ENCODE measurements around the gene GRAMD2A. TPM values are rescaled to one million over a fixed set of nuclear protein-coding genes. Genes with fewer than 3 reads are reported as not detected.

GRAMD2A gene
- total and polyA plus RNA-seq, 2 experiments from 2014 or later: 4.4 to 4.6 TPM

DNA sequence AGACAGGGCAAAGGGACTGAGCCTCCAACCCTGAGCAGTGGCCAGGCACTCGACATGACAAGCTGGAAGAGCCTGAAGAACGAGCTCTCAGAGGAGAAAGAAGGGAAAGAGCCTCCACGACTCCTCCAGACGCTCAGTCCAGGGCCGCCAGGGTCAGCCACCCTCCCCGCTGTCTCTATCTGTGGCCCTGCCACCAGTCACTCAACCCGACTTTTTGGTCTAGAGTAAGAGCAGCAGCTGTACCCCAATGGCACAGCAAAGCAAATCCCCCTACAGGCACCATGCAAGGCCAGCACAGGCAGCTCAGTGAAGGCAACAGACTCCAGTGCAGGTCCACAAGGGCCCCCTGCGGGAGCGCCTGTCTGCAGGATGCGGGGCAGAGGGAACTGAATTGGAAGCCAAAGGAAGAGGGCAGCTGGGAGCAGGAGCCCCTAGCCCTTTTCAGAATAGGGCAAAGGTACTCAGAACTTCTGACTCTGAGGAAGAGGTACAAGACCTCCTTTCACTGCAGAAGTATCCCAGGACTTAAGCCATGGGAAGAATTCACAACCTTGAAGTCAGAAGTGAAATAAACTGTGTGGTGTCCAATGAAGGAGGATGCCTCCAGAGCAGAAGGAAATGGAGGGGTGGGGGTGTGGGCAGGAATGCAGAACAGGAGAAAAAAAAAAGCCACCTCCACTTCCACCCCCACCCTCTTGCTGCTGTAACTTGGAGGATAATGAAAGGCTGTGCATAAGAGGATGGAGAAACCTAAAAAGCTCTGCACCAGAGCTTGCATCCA, 8.5 kb upstream of the GRAMD2A start:
- DNase-seq (ENCODE audit: low spot score): no peak
- 91% methylated on average over 10 of the region's 10 CpGs for WGBS (ENCODE audit: low lambda C conversion rate, missing lambda C conversion rate)
- Histone ChIP-seq H3K27ac (no peak overlapping the region), H3K27me3 (no peaks in the 10 kb centered on the region), H3K36me3 (replicated peaks; ENCODE audit: insufficient read depth, low read depth) (peaks cover 4% of the 10 kb centered on the region), H3K4me2 (no peak overlapping the region), H4K20me1 (ENCODE audit: insufficient read depth, poor library complexity, severe bottlenecking) (no peaks in the 10 kb centered on the region), H2AFZ (no peak overlapping the region), H3K4me1 (ENCODE audit: insufficient read depth) (no peaks in the 10 kb centered on the region), H3K9me3 (ENCODE audit: low read depth) (no peaks in the 10 kb centered on the region), H3K79me2 (peaks cover 4% of the 10 kb centered on the region), H3K4me3 (no peak overlapping the region), H3K9me2 (replicated peaks; ENCODE audit: insufficient read depth) (no peaks in the 10 kb centered on the region)
- TF ChIP-seq CTCF (IDR thresholded peaks at IDR 0.05; ENCODE audit: poor library complexity): no peak
- no peak for TF ChIP-seq EZH2 (IDR thresholded peaks at IDR 0.05; ENCODE audit: borderline replicate concordance)
- no peak for TF ChIP-seq EZH2phosphoT487 (IDR thresholded peaks at IDR 0.05; ENCODE audit: low read depth, severe bottlenecking, unreplicated experiment)

DNA sequence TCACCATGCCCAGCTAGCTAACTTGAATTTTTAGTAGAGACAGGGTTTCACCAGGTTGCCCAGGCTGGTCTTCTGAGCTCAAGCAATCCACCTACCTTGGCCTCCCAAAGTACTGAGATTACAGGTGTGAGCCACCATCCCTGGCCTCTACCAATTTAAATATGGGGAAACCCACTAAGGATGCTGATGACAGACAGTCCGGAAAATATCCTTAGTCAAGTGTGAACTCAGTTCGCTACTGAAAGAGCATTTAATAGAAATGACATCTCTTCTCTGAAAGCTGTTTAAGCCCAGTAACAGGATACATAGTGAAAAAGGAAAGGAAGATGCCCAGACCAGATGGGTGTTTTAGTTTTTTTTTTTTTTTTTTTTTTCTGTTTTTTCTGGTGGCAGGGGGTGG, 7.7 kb upstream of the GRAMD2A start:
- Histone ChIP-seq H3K27ac (no peak overlapping the region), H3K27me3 (no peaks in the 10 kb centered on the region), H3K9me3 (ENCODE audit: low read depth) (no peaks in the 10 kb centered on the region), H3K79me2 (peaks cover 4% of the 10 kb centered on the region), H3K36me3 (replicated peaks; ENCODE audit: insufficient read depth, low read depth) (peaks cover 4% of the 10 kb centered on the region), H3K9me2 (replicated peaks; ENCODE audit: insufficient read depth) (no peaks in the 10 kb centered on the region), H2AFZ (no peak overlapping the region), H3K4me1 (ENCODE audit: insufficient read depth) (no peaks in the 10 kb centered on the region), H4K20me1 (ENCODE audit: insufficient read depth, poor library complexity, severe bottlenecking) (no peaks in the 10 kb centered on the region), H3K4me2 (no peak overlapping the region), H3K4me3 (no peak overlapping the region)
- 96% methylated on average over 2 of the region's 2 CpGs for WGBS (ENCODE audit: low lambda C conversion rate, missing lambda C conversion rate)
- DNase-seq (ENCODE audit: low spot score): no peak
- TF ChIP-seq EZH2 (IDR thresholded peaks at IDR 0.05; ENCODE audit: borderline replicate concordance) (no peak), CTCF (IDR thresholded peaks at IDR 0.05; ENCODE audit: poor library complexity) (no peak), EZH2phosphoT487 (IDR thresholded peaks at IDR 0.05; ENCODE audit: low read depth, severe bottlenecking, unreplicated experiment) (no peak)

DNA sequence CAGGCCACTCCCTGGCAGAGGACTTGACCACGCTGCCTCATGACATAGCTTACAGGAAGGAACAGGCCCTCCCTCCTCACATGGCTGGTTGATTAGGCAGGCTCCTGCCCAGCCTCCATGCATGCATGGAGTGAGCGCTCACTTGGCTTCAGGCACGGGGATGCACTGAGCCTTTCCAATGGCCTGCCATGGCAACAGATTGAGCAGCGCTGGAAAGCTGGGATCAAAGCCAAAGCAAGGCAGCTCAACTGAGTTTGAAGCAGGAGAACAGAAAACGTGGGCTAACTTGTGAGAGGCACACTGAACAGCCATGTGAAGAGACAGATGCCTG, 5.9 kb upstream of the GRAMD2A start:
- 78% methylated on average over 5 of the region's 5 CpGs for WGBS (ENCODE audit: low lambda C conversion rate, missing lambda C conversion rate)
- no peak for TF ChIP-seq EZH2phosphoT487 (IDR thresholded peaks at IDR 0.05; ENCODE audit: low read depth, severe bottlenecking, unreplicated experiment)
- TF ChIP-seq CTCF (IDR thresholded peaks at IDR 0.05; ENCODE audit: poor library complexity): no peak
- TF ChIP-seq EZH2 (IDR thresholded peaks at IDR 0.05; ENCODE audit: borderline replicate concordance): no peak
- H3K27ac ChIP-seq: no peak overlapping the region
- no peaks in the 10 kb centered on the region for H3K27me3 ChIP-seq
- H3K79me2 ChIP-seq: no peaks in the 10 kb centered on the region
- no peak overlapping the region for H2AFZ ChIP-seq
- no peak overlapping the region for H3K4me2 ChIP-seq
- no peaks in the 10 kb centered on the region for H4K20me1 ChIP-seq (ENCODE audit: insufficient read depth, poor library complexity, severe bottlenecking)
- H3K4me3 ChIP-seq: no peak overlapping the region
- no peaks in the 10 kb centered on the region for H3K4me1 ChIP-seq (ENCODE audit: insufficient read depth)
- no peaks in the 10 kb centered on the region for H3K9me3 ChIP-seq (ENCODE audit: low read depth)
- DNase-seq (ENCODE audit: low spot score): no peak
- no peaks in the 10 kb centered on the region for H3K9me2 ChIP-seq (replicated peaks; ENCODE audit: insufficient read depth)
- no peaks in the 10 kb centered on the region for H3K36me3 ChIP-seq (replicated peaks; ENCODE audit: insufficient read depth, low read depth)
